T1000 (cell line): ENCODE data around the gene ACSF3.

Source experiments
- DNase-seq: peaks from one replicate; lab custom pipeline; 2025; ENCODE audit warnings: mixed read lengths; lab: John Stamatoyannopoulos, UW

ACSF3 gene

DNA sequence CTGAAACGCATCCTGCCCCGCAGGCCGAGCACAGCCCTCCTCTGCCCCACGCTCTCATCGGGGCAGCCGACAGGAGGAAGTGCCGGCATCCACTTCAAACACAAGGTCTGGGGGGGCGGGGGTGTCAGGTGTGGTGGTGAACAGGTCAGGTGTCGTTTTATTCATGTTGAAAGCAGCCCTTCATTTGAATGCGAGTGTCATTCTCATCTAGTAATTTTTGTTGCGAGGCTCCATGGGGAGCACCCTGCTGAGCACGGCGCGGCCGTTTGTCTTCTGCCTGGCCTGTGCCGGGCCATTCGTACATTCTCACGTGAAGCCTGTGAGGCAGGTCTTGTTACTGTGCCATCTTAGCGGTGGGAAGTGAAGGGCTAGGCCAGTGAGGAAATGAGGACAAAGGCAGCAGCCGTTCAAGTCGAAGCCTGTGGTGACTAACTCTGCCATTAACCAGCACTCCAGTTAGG lies 1.9 kb downstream of the ACSF3 start:
- no peak for DNase-seq

- no peak for DNase-seq
Measured at GRCh38 chr16:89096042-89096717, 2.5 kb downstream of the ACSF3 start.

DNA sequence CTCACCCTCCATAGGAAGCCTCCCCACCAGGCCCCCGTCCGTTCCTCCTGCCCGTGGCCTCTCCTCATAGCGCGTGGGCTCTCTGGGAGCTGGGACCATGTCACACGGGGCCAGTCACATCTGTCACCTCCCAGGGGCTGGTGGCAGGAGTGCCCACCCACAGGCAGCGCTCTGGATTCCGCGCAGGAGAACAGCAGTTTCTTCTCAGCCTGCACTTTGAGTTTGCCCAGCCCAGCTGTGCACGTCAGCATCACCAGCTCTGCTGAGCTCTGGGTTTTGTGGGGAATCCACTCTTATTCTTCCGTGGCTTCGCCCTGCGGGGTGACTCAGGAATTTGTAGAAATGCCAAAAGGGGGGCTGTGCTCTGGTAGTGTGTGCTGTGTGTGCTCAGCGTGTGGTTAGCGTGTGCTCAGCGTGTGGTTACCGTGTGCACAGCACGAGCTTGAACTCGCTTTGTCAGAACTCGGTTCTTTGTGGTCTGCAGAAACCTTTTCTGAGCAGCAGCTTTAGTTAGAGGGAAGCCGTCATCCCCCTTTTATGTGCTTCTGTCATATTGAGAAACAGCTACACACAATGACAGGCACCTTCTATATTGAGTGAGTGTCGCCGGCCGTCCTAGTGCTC lies 3.2 kb downstream of the ACSF3 start:
- no peak for DNase-seq

- DNase-seq = no peak
Measured at GRCh38 chr16:89097392-89097772, 3.7 kb downstream of the ACSF3 start.

DNA sequence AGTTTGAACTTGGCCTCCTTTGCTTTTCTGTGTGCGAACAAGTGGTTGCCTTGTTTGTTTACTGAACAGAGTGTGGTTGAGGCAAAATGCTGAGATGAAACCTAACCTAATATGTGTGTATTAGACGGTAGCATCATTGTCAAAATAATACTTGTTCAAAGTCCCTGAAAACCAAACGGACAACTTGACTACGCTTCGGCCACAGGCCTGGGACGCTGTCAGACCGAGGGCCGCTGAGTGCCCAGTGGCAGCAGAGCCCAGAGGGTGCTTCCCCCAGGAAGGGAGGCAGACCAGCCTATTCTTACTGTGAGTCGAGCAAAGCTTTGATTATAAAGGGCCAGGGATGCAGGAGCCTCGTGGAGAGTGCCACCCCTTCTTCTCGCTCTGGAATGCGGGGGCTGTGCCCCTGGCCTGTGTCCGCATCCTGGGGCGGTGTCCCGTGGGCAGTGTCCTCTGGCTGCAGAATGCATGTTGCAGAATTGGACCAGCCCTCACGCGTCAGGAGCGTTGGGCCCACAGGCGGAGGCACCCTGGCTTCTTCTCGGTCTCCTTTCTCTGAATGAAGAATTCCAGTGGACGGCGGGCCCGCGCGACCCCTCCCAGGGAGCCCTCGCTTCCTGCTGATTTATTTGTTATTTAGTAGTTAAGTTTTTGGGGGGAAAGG lies 5.2 kb downstream of the ACSF3 start:
- no peak for DNase-seq

GRCh38 chr16:89099905-89100304 lies 6.3 kb downstream of the ACSF3 start:
- no peak for DNase-seq

GRCh38 chr16:89100601-89101302 lies 7.1 kb downstream of the ACSF3 start:
- DNase-seq = no peak

DNA sequence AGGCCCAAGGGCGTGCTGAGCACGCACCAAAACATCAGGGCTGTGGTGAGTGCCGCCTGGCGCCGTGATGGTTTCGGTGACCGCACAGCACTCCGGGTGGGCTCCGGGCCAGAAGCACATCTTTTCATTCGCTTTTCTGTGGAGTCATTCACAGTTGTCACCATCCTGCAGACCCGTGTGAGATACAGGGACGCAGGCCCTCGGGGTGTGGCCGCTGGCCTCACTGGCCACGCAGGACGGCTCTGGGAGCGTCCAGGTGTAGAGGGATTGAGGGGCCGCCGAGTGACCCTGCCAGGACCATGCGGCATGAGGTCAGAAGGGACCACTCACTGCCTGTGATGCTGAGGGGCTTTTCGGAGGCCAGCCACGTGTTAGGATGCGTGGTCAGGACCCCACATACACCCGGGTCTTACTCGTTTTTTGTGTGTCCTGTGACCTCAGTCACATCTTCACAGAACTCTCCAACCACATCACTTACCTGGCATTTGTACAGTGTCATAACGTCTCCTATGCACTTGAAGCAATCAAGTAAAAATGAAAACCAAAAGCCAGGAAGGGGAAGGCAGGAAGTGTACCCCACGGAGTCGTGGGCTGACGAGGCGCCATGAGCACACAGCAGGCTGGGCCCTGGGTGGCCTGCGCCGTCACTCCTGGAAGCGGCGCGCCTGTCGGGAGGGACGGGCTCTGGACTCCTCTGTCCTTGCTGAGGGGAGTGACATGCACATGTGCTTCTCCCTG lies 7.8 kb downstream of the ACSF3 start:
- no peak for DNase-seq

DNA sequence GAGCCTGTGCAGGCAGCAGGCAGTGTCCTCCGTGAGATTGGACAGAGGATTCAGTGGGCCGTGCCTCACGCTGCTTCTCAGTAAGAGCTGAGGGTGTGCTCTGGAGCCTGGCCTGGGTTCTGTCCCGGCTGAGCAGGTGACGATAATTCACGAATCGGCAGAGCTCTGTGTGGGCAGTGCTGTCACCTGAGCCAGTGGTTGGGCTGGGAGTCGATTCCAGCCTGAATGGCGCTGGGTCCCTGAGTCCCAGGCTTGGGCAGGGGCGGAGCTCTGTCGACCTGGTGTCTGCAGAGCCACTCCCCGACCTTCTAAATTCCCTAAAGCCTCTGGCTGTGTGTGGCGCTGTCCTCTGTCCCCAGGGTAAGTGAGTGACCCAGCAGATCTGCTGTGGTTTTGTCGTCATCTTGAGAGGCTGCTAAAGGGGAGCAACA lies 8.4 kb downstream of the ACSF3 start:
- no peak for DNase-seq

DNA sequence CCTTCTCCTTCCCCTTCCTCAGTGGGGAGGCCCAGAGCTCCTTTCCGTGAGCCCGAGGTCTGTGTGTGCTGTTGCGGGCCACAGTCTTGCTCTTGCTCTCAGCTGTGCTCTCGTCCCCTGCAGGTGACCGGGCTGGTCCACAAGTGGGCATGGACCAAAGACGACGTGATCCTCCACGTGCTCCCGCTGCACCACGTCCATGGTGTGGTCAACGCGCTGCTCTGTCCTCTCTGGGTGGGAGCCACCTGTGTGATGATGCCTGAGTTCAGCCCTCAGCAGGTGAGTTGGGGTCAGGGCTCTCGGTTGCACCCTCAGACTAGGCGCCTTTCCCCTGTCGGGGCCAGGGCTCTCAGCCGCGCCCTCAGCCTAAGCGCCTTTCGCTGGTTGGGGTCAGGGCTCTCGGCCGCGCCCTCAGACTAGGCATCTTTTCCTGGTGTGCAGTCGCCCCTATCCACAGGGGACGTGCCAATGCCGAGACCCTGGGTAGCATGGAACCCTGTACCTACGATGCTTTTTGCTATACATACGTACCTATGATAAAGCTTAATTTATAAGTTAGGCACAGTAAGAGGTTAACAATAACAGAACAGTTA lies 8.9 kb downstream of the ACSF3 start:
- no peak for DNase-seq

DNA sequence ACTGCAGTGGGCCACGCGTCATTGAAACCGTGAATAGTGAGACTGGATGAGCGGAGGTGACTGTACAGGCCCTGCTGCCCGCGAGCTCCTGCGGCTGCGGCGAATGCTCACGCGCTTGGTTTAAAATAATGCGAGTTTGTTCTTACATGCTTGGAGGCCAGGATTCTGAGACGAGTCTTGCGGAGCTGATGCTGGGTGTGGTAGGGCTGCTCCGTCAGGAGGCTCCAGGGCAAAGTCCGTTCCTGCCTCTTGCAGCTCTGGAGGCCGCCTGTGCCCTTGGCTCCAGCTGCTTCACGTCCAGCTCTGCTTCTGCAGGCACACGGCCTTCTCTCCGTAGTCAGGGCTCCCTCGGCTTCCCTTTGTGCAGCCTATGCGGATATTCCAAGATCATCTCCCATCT lies 9.5 kb downstream of the ACSF3 start:
- no peak for DNase-seq

DNA sequence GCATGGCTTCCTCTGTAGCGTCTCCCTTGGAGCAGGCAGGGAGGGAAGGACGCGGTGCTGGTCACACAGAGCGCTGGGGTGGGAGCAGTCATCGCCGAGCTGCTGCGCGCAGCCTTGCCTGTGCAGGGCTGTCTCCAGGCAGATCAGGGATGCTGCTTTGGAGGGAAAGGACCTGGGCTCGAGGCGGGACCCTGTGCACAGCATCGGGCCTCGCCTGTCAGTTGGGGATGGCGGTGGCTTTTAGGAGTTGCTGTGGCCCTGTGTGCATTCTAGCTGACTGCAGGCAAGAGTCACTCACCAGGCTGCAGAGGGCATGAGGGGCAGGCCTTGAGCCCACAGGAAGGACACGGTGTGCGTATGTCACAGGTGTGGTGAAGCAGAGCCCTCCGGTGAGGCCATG lies 10.1 kb downstream of the ACSF3 start:
- no peak for DNase-seq

DNA sequence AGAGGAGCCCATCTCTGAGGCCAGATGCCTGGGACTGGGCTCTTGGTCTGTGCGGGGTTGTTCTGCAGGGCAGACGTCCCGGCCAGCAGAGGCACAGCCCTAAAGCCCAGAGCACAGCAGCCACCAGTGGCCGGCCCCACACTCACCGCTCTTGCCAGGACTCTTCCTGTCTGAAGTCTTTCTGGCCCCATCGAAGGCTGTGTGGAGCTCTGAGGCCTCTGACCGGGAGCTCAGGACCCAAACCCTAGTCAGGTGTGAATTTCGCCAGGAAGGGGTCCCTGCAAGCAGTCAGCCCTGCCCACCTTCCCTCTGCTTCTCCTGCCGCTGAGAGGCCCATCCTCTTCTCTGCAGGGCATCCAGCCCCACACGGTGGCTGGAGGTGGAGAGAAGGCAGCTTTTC lies 10.7 kb downstream of the ACSF3 start:
- no peak for DNase-seq

DNA sequence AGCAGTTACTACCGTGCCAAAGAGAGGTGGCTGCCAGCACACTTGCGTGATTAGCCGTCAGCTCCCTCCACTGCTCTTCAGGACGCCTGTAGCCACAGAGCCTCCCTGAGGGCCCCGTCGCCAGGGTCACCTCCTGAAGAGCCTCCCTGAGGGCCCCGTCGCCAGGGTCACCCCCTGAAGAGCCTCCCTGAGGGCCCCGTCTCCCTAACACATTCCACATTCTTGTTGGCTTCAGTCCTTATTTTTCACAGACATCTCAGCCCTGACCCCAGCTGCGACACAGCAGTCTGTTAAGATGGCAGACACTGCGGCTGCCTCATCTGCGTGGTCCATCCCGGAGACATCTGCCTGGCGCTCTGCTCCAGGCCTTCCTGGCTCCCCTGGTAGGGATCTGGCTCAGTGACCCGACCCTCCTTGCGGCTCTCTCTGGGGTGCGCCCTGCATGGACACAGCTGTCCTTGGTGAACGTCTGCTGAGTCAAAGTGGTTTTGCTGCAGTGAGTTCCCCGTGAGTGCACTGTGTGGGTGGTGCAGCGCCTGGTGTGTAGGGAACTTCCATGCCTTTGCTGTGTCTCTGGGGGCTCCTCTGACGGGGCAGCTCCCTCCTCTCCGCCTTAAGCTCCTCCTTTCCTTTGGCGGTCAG lies 11.4 kb downstream of the ACSF3 start:
- no peak for DNase-seq

GRCh38 chr16:89105599-89106151 lies 12.0 kb downstream of the ACSF3 start:
- DNase-seq = no peak

DNA sequence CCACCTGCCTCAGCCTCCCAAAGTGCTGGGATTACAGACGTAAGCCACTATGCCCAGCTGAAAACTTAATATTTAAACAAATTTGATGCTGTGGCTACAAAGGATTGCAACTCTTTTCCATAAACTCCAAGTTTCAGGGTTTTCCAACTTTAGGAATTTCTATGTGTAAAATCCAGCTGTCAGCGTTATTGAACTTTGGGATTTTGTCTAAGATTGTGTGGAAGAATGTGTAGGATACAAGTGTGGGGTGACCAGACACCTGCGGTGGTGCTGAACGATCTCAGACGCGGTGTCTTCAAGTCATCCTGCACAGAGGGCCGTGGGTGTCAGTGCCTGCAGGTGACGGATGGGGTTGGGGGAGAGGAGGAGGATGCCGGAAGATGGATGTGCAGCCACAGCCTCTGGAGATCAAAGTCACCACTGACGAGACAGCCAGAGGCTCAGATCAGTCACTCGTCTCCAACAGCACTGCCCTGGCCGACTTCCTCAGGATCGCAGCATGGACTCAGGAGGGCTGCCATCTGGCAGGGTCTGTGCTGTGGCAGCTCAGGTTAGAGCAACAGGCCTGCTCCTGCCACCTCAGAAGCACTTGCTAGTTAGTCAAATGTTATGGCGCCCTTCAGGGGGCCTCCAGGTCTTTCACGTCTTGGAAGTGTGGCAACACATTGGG lies 13.0 kb downstream of the ACSF3 start:
- DNase-seq = no peak

GRCh38 chr16:89107203-89107582 lies 13.5 kb downstream of the ACSF3 start:
- DNase-seq = no peak

GRCh38 chr16:89108416-89108815 lies 14.8 kb downstream of the ACSF3 start:
- DNase-seq = no peak

GRCh38 chr16:89110641-89111040 lies 17.0 kb downstream of the ACSF3 start:
- DNase-seq = no peak

DNA sequence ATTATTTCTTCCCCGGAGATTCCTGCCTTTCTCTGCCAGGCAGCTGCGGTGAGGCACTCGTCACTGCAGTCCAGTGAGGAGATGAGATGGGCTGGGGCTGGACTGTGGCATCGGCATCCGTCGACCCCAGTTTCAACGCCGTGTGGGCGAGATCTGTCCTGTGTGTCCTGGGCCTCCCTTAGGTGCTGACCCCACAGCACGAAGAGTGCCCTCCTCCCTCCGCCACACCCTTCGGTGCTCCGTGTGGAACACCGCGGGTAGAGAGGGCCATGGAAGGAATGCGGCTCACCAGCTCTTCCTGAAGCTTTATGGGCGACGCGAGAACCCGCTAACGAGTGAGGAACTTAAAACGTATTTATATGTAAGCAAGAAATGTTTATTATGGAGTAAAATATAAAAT lies 17.6 kb downstream of the ACSF3 start:
- no peak for DNase-seq
